ENCODE measurements around the gene MGAM2. TPM values are rescaled to one million over a fixed set of nuclear protein-coding genes. Genes with fewer than 3 reads are reported as not detected.

Gene MGAM2
- total RNA-seq, 1 donor from 2014 or later = not detected

DNA sequence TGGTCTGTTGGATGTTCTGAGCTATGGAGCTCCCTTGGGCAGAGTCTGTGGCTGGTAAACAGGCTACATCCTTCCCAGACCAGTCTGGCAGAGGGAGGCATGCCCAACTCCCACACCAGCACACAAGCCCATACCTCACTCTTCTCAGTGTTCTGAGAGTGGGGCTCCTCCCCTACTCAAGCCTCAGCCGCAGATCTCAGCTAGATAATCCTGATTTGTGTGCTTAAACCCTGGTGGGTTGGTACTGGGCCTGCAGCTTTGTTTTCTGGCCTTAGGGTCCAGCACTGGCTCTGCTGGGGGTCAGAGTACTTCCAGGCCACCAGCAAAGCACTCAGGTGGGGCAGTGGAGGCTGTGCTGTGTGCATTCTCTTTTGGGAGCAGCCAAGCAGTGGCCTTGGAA, 70.4 kb downstream of the MGAM2 start:
- TF ChIP-seq, protein P1, sequence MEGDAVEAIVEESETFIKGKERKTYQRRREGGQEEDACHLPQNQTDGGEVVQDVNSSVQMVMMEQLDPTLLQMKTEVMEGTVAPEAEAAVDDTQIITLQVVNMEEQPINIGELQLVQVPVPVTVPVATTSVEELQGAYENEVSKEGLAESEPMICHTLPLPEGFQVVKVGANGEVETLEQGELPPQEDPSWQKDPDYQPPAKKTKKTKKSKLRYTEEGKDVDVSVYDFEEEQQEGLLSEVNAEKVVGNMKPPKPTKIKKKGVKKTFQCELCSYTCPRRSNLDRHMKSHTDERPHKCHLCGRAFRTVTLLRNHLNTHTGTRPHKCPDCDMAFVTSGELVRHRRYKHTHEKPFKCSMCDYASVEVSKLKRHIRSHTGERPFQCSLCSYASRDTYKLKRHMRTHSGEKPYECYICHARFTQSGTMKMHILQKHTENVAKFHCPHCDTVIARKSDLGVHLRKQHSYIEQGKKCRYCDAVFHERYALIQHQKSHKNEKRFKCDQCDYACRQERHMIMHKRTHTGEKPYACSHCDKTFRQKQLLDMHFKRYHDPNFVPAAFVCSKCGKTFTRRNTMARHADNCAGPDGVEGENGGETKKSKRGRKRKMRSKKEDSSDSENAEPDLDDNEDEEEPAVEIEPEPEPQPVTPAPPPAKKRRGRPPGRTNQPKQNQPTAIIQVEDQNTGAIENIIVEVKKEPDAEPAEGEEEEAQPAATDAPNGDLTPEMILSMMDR (conservative IDR thresholded peaks at IDR 0.05; ENCODE audit: low read depth, low read length) = no peak
- no peak for DNase-seq (ENCODE audit: low read depth)
- H3K4me3 ChIP-seq (ENCODE audit: low read depth, low read length) = no peak overlapping the region

DNA sequence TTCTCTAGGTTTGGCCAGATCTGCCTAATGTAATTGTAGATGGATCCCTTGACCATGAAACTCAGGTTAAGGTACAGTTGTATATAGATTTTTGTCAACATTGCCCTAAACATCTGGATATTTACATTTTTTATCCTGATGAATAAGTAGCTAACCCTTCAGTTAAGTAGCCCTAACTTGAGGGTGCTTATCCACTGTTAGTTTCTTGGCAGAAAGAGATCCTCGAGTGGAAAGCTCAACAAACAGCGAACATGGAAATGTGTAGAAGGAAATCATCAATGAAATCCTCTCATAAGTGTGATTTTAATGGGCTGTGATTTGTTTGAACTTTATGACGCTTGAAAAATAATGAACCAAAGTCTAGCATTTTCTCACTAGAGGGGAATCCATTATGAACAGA, 73.6 kb downstream of the MGAM2 start:
- no peak overlapping the region for H3K4me3 ChIP-seq (ENCODE audit: low read depth, low read length)
- TF ChIP-seq, protein P1 (conservative IDR thresholded peaks at IDR 0.05; ENCODE audit: low read depth, low read length) = no peak
- no peak for DNase-seq (ENCODE audit: low read depth)

DNA sequence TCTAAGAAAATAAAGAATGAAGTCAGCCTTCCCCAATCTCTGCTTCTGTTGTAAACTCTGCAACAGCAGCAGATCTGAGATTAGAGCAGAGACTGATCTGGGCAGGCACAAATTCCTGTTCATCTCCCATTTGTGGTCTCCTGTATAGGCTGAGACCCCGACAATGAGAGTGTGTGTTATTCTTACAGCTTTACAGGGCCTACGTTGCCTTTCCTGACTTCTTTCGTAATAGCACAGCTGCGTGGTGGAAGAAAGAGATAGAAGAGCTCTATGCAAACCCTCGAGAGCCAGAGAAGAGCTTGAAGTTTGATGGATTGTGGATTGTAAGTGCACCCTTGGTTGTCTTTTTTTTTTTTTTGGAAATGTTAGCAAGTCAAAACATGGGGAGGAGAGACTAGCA, 74.3 kb downstream of the MGAM2 start:
- no peak for DNase-seq (ENCODE audit: low read depth)
- TF ChIP-seq, protein P1 (conservative IDR thresholded peaks at IDR 0.05; ENCODE audit: low read depth, low read length) = no peak
- no peak overlapping the region for H3K4me3 ChIP-seq (ENCODE audit: low read depth, low read length)

DNA sequence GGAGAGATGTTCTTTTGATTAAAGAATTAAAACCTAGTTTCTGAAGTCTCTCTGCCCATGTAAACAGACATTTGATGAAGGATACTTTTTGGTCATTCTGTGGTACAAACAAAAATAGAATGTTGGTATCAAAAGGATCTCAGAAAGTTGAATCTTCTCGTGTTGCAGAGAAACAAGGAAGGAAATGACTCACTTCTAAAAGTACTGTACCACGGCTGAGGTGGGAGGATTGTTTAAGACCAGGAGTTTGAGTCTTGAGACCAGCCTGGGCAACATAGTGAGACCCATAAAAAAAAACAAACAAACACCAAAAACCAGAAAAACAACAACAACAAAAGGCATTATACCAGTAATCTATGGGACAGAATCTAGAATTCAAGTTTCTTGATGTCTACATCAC, 76.6 kb downstream of the MGAM2 start:
- TF ChIP-seq, protein P1 (conservative IDR thresholded peaks at IDR 0.05; ENCODE audit: low read depth, low read length) = no peak
- DNase-seq (ENCODE audit: low read depth) = no peak

DNA sequence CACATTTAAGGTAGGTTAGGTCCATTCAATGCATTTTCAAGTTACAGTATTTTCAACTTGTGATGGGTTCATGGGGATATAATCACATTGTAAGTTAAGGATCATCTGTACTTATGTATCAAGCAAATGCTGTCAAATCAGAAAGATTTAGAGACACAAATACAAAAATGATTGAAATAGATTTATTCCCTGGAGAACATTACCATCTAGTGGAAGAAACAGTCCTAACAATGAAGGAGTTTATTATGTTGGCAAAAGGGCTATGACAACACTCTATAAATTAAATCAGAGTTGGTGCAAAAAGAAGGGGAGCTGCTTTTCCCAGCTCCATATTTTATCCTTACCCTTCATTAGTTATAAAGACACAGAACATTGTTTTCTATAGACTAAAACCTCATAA, 77.3 kb downstream of the MGAM2 start:
- no peak overlapping the region for H3K4me3 ChIP-seq (ENCODE audit: low read depth, low read length)
- no peak for DNase-seq (ENCODE audit: low read depth)
- TF ChIP-seq, protein P1 (conservative IDR thresholded peaks at IDR 0.05; ENCODE audit: low read depth, low read length) = peak; percentile 53

More for the DNA sequence above, 76.6 kb downstream of the MGAM2 start:
- no peak overlapping the region for H3K4me3 ChIP-seq (ENCODE audit: low read depth, low read length)

DNA sequence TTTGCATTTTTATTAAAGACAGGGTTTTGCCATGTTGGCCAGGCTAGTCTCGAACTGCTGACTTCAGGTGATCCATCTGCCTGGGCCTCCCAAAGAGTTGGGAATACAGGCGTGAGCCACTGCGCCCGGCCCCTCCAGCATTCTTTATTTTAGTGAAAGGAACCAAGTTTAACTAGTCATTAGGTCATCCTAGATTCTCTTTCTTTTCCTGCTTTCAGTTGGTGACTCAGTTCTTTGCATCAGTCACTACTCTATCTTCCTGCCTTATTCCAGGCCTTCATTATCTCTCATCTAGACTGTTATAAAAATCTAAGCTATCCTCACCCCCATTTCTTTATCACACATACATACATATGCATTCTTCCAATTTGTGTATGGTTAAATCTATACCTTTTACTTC, 82.7 kb downstream of the MGAM2 start:
- no peak overlapping the region for H3K4me3 ChIP-seq (ENCODE audit: low read depth, low read length)
- no peak for DNase-seq (ENCODE audit: low read depth)
- TF ChIP-seq, protein P1 (conservative IDR thresholded peaks at IDR 0.05; ENCODE audit: low read depth, low read length) = no peak

DNA sequence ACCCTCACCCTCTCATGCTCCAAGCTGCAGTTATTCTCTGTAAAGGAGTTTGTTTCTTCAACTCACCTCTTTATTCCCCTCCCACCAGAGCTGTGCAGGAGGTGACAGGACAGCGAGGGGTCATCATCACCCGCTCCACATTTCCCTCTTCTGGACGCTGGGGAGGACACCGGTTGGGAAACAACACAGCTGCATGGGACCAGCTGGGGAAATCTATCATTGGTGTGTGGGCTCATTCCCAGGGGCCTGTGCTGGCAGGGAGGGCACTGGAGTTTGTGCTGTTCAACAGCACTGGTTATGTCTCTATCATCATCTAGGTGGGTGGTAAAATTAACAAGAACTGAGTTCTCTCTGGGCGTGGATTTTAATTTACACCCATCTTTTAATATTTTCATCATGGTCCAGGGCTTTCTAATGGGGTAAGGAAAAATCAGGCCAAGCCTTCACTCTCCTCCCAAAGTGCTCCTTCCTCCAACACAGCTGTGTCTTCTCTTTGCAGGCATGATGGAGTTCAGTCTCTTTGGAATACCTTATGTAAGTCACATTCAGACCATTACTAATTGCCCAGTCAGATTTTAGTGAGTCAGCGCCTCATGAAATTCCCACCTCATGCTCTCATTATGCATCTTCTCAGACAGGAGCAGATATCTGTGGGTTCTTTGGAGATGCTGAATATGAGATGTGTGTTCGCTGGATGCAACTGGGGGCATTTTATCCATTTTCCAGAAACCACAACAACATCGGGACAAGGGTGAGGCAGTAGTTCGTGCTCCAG, 84.7 kb downstream of the MGAM2 start:
- no peak overlapping the region for H3K4me3 ChIP-seq (ENCODE audit: low read depth, low read length)
- TF ChIP-seq, protein P1 (conservative IDR thresholded peaks at IDR 0.05; ENCODE audit: low read depth, low read length) = no peak
- peak; percentile 2 for DNase-seq (ENCODE audit: low read depth)
